ENCODE measurements around the gene PPP1R2B.

PPP1R2B gene

GRCh38 chr5:156850206-156850751 lies at the start of gene PPP1R2B:
Gene PPP1R2B (plus strand): TSS chr5:156850295. CDS start chr5:156850563, 268 bp downstream.
- Histone ChIP-seq H3K9ac (ENCODE audit: low read length in 2 of 2) (no peak within 1 kb of the TSS), H3K4me3 (ENCODE audit: low read length in 2 of 2) (no peak within 1 kb of the TSS), H3K9me3 (ENCODE audit: control insufficient read depth in 2 of 2, low read length in 2 of 2) (peaks cover 4 to 5% of the 10 kb centered on the region in 2 donors), H3K4me1 (ENCODE audit: control insufficient read depth, insufficient read depth, low read length) (no peaks in the 10 kb centered on the region), H3K27me3 (ENCODE audit: control insufficient read depth in 1 of 2, insufficient read depth in 2 of 2, low read length in 2 of 2) (peaks cover 0 to 2% of the 10 kb centered on the region in 2 donors), H3K36me3 (ENCODE audit: control insufficient read depth in 2 of 2, insufficient read depth in 2 of 2, low read length in 2 of 2) (no peaks in the 10 kb centered on the region), H3K27ac (ENCODE audit: low read length) (no peak within 1 kb of the TSS)

- Histone ChIP-seq H3K27me3 (ENCODE audit: control insufficient read depth in 1 of 2, insufficient read depth in 2 of 2, low read length in 2 of 2) (no peaks in the 10 kb centered on the region), H3K9ac (ENCODE audit: low read length in 2 of 2) (no peak overlapping the region), H3K36me3 (ENCODE audit: control insufficient read depth in 2 of 2, insufficient read depth in 2 of 2, low read length in 2 of 2) (no peaks in the 10 kb centered on the region), H3K4me1 (ENCODE audit: control insufficient read depth, insufficient read depth, low read length) (no peaks in the 10 kb centered on the region), H3K27ac (ENCODE audit: low read length) (no peak overlapping the region), H3K4me3 (ENCODE audit: low read length in 2 of 2) (no peak overlapping the region), H3K9me3 (ENCODE audit: control insufficient read depth in 2 of 2, low read length in 2 of 2) (no peaks in the 10 kb centered on the region)
Measured at GRCh38 chr5:156800929-156801328, 49.2 kb upstream of the PPP1R2B start.

- H3K9me3 ChIP-seq (ENCODE audit: control insufficient read depth in 2 of 2, low read length in 2 of 2) = no peaks in the 10 kb centered on the region
- no peak overlapping the region for H3K27ac ChIP-seq (ENCODE audit: low read length)
- H3K4me3 ChIP-seq (ENCODE audit: low read length in 2 of 2) = no peak overlapping the region
- no peak overlapping the region for H3K9ac ChIP-seq (ENCODE audit: low read length in 2 of 2)
- no peaks in the 10 kb centered on the region for H3K36me3 ChIP-seq (ENCODE audit: control insufficient read depth in 2 of 2, insufficient read depth in 2 of 2, low read length in 2 of 2)
- H3K4me1 ChIP-seq (ENCODE audit: control insufficient read depth, insufficient read depth, low read length) = no peaks in the 10 kb centered on the region
- H3K27me3 ChIP-seq (ENCODE audit: control insufficient read depth in 1 of 2, insufficient read depth in 2 of 2, low read length in 2 of 2) = no peaks in the 10 kb centered on the region
Measured at GRCh38 chr5:156802501-156802900, 47.6 kb upstream of the PPP1R2B start.

- Histone ChIP-seq H3K9ac (ENCODE audit: low read length in 2 of 2) (no peak overlapping the region), H3K4me1 (ENCODE audit: control insufficient read depth, insufficient read depth, low read length) (no peaks in the 10 kb centered on the region), H3K27me3 (ENCODE audit: control insufficient read depth in 1 of 2, insufficient read depth in 2 of 2, low read length in 2 of 2) (no peaks in the 10 kb centered on the region), H3K4me3 (ENCODE audit: low read length in 2 of 2) (no peak overlapping the region), H3K27ac (ENCODE audit: low read length) (no peak overlapping the region), H3K9me3 (ENCODE audit: control insufficient read depth in 2 of 2, low read length in 2 of 2) (no peaks in the 10 kb centered on the region), H3K36me3 (ENCODE audit: control insufficient read depth in 2 of 2, insufficient read depth in 2 of 2, low read length in 2 of 2) (no peaks in the 10 kb centered on the region)
Measured at GRCh38 chr5:156803404-156803803, 46.7 kb upstream of the PPP1R2B start.

GRCh38 chr5:156812959-156813358 lies 37.1 kb upstream of the PPP1R2B start:
- no peaks in the 10 kb centered on the region for H3K36me3 ChIP-seq (ENCODE audit: control insufficient read depth in 2 of 2, insufficient read depth in 2 of 2, low read length in 2 of 2)
- no peaks in the 10 kb centered on the region for H3K27me3 ChIP-seq (ENCODE audit: control insufficient read depth in 1 of 2, insufficient read depth in 2 of 2, low read length in 2 of 2)
- no peak overlapping the region for H3K27ac ChIP-seq (ENCODE audit: low read length)
- H3K4me1 ChIP-seq (ENCODE audit: control insufficient read depth, insufficient read depth, low read length) = no peaks in the 10 kb centered on the region
- no peaks in the 10 kb centered on the region for H3K9me3 ChIP-seq (ENCODE audit: control insufficient read depth in 2 of 2, low read length in 2 of 2)
- H3K9ac ChIP-seq (ENCODE audit: low read length in 2 of 2) = no peak overlapping the region
- H3K4me3 ChIP-seq (ENCODE audit: low read length in 2 of 2) = no peak overlapping the region

GRCh38 chr5:156815988-156816599 lies 34.0 kb upstream of the PPP1R2B start:
- Histone ChIP-seq H3K27me3 (ENCODE audit: control insufficient read depth in 1 of 2, insufficient read depth in 2 of 2, low read length in 2 of 2) (no peaks in the 10 kb centered on the region), H3K36me3 (ENCODE audit: control insufficient read depth in 2 of 2, insufficient read depth in 2 of 2, low read length in 2 of 2) (no peaks in the 10 kb centered on the region), H3K4me1 (ENCODE audit: control insufficient read depth, insufficient read depth, low read length) (no peaks in the 10 kb centered on the region), H3K9me3 (ENCODE audit: control insufficient read depth in 2 of 2, low read length in 2 of 2) (no peaks in the 10 kb centered on the region), H3K4me3 (ENCODE audit: low read length in 2 of 2) (no peak overlapping the region), H3K27ac (ENCODE audit: low read length) (no peak overlapping the region), H3K9ac (ENCODE audit: low read length in 2 of 2) (no peak overlapping the region)

GRCh38 chr5:156819537-156819936 lies 30.6 kb upstream of the PPP1R2B start:
- Histone ChIP-seq H3K4me3 (ENCODE audit: low read length in 2 of 2) (no peak overlapping the region), H3K27me3 (ENCODE audit: control insufficient read depth in 1 of 2, insufficient read depth in 2 of 2, low read length in 2 of 2) (no peaks in the 10 kb centered on the region), H3K9ac (ENCODE audit: low read length in 2 of 2) (no peak overlapping the region), H3K36me3 (ENCODE audit: control insufficient read depth in 2 of 2, insufficient read depth in 2 of 2, low read length in 2 of 2) (no peaks in the 10 kb centered on the region), H3K27ac (ENCODE audit: low read length) (no peak overlapping the region), H3K4me1 (ENCODE audit: control insufficient read depth, insufficient read depth, low read length) (no peaks in the 10 kb centered on the region), H3K9me3 (ENCODE audit: control insufficient read depth in 2 of 2, low read length in 2 of 2) (no peaks in the 10 kb centered on the region)

- H3K4me3 ChIP-seq (ENCODE audit: low read length in 2 of 2) = no peak overlapping the region
- H3K27ac ChIP-seq (ENCODE audit: low read length) = no peak overlapping the region
- no peaks in the 10 kb centered on the region for H3K4me1 ChIP-seq (ENCODE audit: control insufficient read depth, insufficient read depth, low read length)
- H3K9ac ChIP-seq (ENCODE audit: low read length in 2 of 2) = no peak overlapping the region
- H3K9me3 ChIP-seq (ENCODE audit: control insufficient read depth in 2 of 2, low read length in 2 of 2) = no peaks in the 10 kb centered on the region
- no peaks in the 10 kb centered on the region for H3K36me3 ChIP-seq (ENCODE audit: control insufficient read depth in 2 of 2, insufficient read depth in 2 of 2, low read length in 2 of 2)
- no peaks in the 10 kb centered on the region for H3K27me3 ChIP-seq (ENCODE audit: control insufficient read depth in 1 of 2, insufficient read depth in 2 of 2, low read length in 2 of 2)
Measured at GRCh38 chr5:156819967-156820581, 30.0 kb upstream of the PPP1R2B start.

- Histone ChIP-seq H3K27me3 (ENCODE audit: control insufficient read depth in 1 of 2, insufficient read depth in 2 of 2, low read length in 2 of 2) (no peaks in the 10 kb centered on the region), H3K4me1 (ENCODE audit: control insufficient read depth, insufficient read depth, low read length) (no peaks in the 10 kb centered on the region), H3K36me3 (ENCODE audit: control insufficient read depth in 2 of 2, insufficient read depth in 2 of 2, low read length in 2 of 2) (no peaks in the 10 kb centered on the region), H3K9ac (ENCODE audit: low read length in 2 of 2) (no peak overlapping the region), H3K4me3 (ENCODE audit: low read length in 2 of 2) (no peak overlapping the region), H3K9me3 (ENCODE audit: control insufficient read depth in 2 of 2, low read length in 2 of 2) (no peaks in the 10 kb centered on the region), H3K27ac (ENCODE audit: low read length) (no peak overlapping the region)
Measured at GRCh38 chr5:156824241-156824640, 25.9 kb upstream of the PPP1R2B start.

GRCh38 chr5:156824800-156825199 lies 25.3 kb upstream of the PPP1R2B start:
- no peak overlapping the region for H3K4me3 ChIP-seq (ENCODE audit: low read length in 2 of 2)
- no peaks in the 10 kb centered on the region for H3K9me3 ChIP-seq (ENCODE audit: control insufficient read depth in 2 of 2, low read length in 2 of 2)
- no peaks in the 10 kb centered on the region for H3K27me3 ChIP-seq (ENCODE audit: control insufficient read depth in 1 of 2, insufficient read depth in 2 of 2, low read length in 2 of 2)
- H3K27ac ChIP-seq (ENCODE audit: low read length) = no peak overlapping the region
- H3K36me3 ChIP-seq (ENCODE audit: control insufficient read depth in 2 of 2, insufficient read depth in 2 of 2, low read length in 2 of 2) = no peaks in the 10 kb centered on the region
- H3K9ac ChIP-seq (ENCODE audit: low read length in 2 of 2) = no peak overlapping the region
- no peaks in the 10 kb centered on the region for H3K4me1 ChIP-seq (ENCODE audit: control insufficient read depth, insufficient read depth, low read length)

- no peaks in the 10 kb centered on the region for H3K4me1 ChIP-seq (ENCODE audit: control insufficient read depth, insufficient read depth, low read length)
- no peak overlapping the region for H3K4me3 ChIP-seq (ENCODE audit: low read length in 2 of 2)
- no peaks in the 10 kb centered on the region for H3K36me3 ChIP-seq (ENCODE audit: control insufficient read depth in 2 of 2, insufficient read depth in 2 of 2, low read length in 2 of 2)
- no peaks in the 10 kb centered on the region for H3K27me3 ChIP-seq (ENCODE audit: control insufficient read depth in 1 of 2, insufficient read depth in 2 of 2, low read length in 2 of 2)
- H3K9ac ChIP-seq (ENCODE audit: low read length in 2 of 2) = no peak overlapping the region
- no peak overlapping the region for H3K27ac ChIP-seq (ENCODE audit: low read length)
- no peaks in the 10 kb centered on the region for H3K9me3 ChIP-seq (ENCODE audit: control insufficient read depth in 2 of 2, low read length in 2 of 2)
Measured at GRCh38 chr5:156825688-156826087, 24.4 kb upstream of the PPP1R2B start.
